Astrocyte of the cerebellum (primary cell): ENCODE results near the gene CBLC.

Source experiments
- DNase-seq: peaks from one replicate; pipeline ENCODE4 v3.0.0-alpha.2; 2011; ENCODE audit warnings: low read depth
- H3K4me3 ChIP-seq: 2 replicates; pipeline ENCODE4 v1.5.1; 2011; ENCODE audit warnings: mild to moderate bottlenecking, low read depth, low read length, moderate library complexity
- in situ Hi-C: cut with HindIII; loops from 2 replicates; pipeline ENCODE4 v1.10.0; 2017; ENCODE audit warnings: low sequenced_read_pairs
- TF ChIP-seq, protein P1 (sequence below): IDR thresholded peaks from 2 replicates; pipeline ENCODE4 v1.5.1; 2012; ENCODE audit warnings: low read length, low read depth, moderate library complexity, mild to moderate bottlenecking; ENCODE audit errors: missing control alignments

The CBLC gene

DNA sequence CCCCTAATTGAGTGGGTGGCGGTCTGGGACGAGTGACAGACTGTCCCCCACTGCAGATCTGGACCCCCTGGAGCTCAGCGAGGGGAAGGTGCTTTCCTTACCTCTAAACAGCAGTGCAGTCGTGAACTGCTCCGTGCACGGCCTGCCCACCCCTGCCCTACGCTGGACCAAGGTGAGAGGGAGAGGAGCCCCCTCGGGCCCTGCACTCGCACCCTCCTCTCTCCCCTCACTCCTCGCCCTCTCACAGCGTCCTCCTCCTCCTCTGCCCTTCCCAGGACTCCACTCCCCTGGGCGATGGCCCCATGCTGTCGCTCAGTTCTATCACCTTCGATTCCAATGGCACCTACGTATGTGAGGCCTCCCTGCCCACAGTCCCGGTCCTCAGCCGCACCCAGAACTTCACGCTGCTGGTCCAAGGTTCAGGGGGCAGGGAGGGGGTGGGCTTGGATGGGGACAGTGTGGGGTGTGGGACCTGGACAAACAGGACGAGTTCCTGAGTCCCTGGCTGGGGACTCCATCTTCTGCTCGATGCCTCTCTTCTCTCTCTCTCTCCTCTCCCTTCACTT, 40.9 kb downstream of the CBLC start:
- no peak overlapping the region for H3K4me3 ChIP-seq
- in situ Hi-C loops: no loop called here
- DNase-seq: no peak
- TF ChIP-seq, protein P1, sequence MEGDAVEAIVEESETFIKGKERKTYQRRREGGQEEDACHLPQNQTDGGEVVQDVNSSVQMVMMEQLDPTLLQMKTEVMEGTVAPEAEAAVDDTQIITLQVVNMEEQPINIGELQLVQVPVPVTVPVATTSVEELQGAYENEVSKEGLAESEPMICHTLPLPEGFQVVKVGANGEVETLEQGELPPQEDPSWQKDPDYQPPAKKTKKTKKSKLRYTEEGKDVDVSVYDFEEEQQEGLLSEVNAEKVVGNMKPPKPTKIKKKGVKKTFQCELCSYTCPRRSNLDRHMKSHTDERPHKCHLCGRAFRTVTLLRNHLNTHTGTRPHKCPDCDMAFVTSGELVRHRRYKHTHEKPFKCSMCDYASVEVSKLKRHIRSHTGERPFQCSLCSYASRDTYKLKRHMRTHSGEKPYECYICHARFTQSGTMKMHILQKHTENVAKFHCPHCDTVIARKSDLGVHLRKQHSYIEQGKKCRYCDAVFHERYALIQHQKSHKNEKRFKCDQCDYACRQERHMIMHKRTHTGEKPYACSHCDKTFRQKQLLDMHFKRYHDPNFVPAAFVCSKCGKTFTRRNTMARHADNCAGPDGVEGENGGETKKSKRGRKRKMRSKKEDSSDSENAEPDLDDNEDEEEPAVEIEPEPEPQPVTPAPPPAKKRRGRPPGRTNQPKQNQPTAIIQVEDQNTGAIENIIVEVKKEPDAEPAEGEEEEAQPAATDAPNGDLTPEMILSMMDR: no peak

DNA sequence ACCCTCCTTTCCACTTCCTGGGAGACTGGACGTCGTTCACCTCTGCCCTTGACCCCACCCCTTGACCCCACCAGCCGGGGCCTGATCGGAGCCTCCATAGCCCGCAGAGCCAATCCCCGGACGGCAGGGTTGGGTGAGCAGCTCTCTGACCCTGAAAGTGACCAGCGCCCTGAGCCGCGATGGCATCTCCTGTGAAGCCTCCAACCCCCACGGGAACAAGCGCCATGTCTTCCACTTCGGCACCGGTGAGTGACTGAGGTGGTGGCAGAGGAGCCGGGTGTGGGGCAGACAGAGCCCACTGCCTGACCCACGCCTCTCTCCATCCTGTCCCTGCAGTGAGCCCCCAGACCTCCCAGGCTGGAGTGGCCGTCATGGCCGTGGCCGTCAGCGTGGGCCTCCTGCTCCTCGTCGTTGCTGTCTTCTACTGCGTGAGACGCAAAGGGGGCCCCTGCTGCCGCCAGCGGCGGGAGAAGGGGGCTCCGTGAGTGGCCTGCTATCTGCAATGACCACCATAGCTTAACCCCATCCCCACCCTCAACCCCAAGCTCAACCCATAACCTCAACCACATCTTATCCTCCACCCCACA, 41.6 kb downstream of the CBLC start:
- in situ Hi-C loops: no loop called here

DNA sequence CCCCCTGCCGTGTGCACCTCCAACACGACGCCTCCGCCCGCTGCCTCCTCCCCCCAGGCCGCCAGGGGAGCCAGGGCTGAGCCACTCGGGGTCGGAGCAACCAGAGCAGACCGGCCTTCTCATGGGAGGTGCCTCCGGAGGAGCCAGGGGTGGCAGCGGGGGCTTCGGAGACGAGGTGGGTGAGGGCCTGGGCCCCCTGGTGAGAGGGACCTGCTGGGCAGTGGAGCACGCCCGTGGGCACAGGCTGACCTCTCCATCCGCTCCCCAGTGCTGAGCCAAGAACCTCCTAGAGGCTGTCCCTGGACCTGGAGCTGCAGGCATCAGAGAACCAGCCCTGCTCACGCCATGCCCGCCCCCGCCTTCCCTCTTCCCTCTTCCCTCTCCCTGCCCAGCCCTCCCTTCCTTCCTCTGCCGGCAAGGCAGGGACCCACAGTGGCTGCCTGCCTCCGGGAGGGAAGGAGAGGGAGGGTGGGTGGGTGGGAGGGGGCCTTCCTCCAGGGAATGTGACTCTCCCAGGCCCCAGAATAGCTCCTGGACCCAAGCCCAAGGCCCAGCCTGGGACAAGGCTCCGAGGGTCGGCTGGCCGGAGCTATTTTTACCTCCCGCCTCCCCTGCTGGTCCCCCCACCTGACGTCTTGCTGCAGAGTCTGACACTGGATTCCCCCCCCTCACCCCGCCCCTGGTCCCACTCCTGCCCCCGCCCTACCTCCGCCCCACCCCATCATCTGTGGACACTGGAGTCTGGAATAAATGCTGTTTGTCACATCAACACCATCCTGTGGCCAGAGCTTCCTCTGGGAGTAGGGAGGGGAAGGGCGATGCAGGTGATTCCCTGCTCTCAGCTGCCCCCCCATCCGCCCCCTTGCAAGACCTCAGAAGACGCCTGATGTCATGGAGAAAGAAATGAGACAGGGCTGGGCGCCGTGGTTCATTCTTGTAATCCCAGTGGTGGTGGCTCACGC, 43.2 kb downstream of the CBLC start:
- TF ChIP-seq, protein P1: no peak
- no peak for DNase-seq
- in situ Hi-C loops: no loop called here
- H3K4me3 ChIP-seq: no peak overlapping the region

More for the DNA sequence above, 41.6 kb downstream of the CBLC start:
- no peak overlapping the region for H3K4me3 ChIP-seq
- TF ChIP-seq, protein P1: no peak
- no peak for DNase-seq

DNA sequence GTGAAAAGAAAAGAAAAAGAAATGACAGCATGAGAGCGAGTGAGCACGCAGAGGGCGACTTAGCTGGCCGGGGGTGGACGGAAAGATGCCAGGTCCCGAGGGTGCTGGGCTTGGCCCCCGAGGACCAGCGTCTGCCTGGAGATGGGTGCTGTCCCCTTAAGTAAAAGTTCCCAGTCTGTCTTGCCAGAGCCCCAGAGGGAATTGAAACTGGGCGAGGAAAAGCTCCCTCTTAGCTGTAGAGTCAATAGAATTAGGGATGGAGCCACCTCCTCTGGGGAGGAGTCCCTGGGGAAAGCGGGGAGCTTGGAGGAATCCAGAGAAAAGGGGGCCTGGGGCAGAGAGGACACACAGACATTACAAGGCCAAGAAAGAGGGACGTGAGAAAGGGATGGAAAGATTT, 44.5 kb downstream of the CBLC start:
- no peak for DNase-seq
- TF ChIP-seq, protein P1: no peak
- in situ Hi-C loops: no loop called here
- H3K4me3 ChIP-seq: no peak overlapping the region

DNA sequence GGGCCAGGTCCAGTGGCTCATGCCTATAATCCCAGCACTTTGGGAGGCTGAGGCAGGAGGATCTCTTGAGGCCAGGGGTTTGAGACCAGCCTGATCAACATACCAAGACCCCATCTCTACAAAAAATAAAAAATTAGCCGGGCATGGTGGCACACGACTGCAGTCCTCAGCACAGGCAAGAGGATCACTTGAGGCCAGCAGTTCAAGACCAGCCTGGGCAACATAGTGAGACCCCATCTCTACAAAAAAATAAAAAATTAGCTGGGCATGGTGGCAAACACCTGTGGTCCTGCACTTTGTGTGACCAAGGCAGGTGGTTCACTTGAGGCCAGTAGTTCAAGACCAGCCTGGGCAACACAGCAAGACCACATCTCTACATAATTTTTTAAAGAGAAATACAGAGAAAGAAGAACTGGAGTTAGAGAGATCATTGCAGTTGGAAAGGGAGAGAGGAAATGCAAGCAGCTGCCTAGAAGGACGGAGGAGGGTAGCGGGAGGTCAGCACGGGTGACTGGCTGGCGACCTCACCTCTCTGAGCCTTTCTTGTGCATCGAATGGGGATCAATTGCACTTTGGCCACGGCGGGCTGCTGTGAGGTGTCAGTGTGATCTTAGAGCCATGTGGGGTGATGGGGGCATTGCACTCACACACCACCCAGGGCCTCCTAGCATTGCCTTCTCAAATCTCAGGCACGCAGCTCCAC, 45.1 kb downstream of the CBLC start:
- DNase-seq: no peak
- in situ Hi-C loops: no loop called here
- TF ChIP-seq, protein P1: no peak
- H3K4me3 ChIP-seq: no peak overlapping the region

DNA sequence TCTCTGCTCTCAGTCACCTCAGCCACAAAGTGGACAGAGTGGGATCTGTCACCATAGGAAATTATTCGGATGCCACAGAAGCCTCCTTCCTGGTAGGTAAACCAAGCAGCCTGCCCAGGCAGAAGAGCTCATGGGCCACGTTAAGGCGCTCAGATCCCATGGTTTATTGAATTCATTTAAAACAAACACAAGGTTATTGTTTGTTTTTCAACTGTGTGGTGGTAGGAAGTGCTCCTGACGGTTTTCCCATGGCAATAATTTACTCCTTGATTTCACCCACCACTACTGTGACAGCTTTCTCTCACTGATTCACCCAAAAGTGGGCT, 45.6 kb downstream of the CBLC start:
- TF ChIP-seq, protein P1: no peak
- no peak for DNase-seq
- in situ Hi-C loops: no loop called here
- no peak overlapping the region for H3K4me3 ChIP-seq
